H1 (cell line): ENCODE results near the gene CD300A. TPM values are rescaled to one million over a fixed set of nuclear protein-coding genes. Genes with fewer than 3 reads are reported as not detected.

Source experiments
- CHD7 ChIP-seq: fragments of 300-600 bp; sonication (generic); IDR thresholded peaks from 2 replicates; pipeline ENCODE4 v1.7.1; 2012; ENCODE audit warnings: low read length, moderate library complexity, mild to moderate bottlenecking, inconsistent platforms; ENCODE audit not compliant: insufficient replicate concordance
- CTCF ChIP-seq, 3 experiments: IDR thresholded peaks; 1 replicate in 2 of 3; 2 replicates in 1 of 3; pipeline versions ENCODE4 v1.5.1 to v1.6.1; 2011; ENCODE audit warnings: low read length in 3 of 3, mild to moderate bottlenecking in 3 of 3, inconsistent platforms in 2 of 3, low read depth in 1 of 3, moderate library complexity in 1 of 3; ENCODE audit not compliant: insufficient read depth in 1 of 3; ENCODE audit errors: control extremely low read depth in 1 of 3
- RNF2 ChIP-seq: fragments of 200-900, 300-1000 bp; sonication (generic); IDR thresholded peaks from 2 replicates; pipeline ENCODE4 v1.7.1; 2016; ENCODE audit warnings: borderline replicate concordance, low read depth, mild to moderate bottlenecking, antibody characterized with exemption, low read length; ENCODE audit not compliant: poor library complexity, severe bottlenecking; ENCODE audit errors: missing control alignments
- SIRT6 ChIP-seq: IDR thresholded peaks from one replicate; pipeline ENCODE4 v1.7.1; 2012; ENCODE audit warnings: low read length, inconsistent platforms
- SRF ChIP-seq: IDR thresholded peaks from 2 replicates; pipeline ENCODE4 v1.6.1; 2011; ENCODE audit warnings: mild to moderate bottlenecking, low read depth, low read length, moderate library complexity
- SUZ12 ChIP-seq: fragments of 200-600 bp; sonication (generic); IDR thresholded peaks from 2 replicates; pipeline ENCODE4 v1.6.1; 2012; ENCODE audit warnings: mild to moderate bottlenecking, inconsistent platforms, low read length, moderate library complexity, mixed read lengths
- ZNF274 ChIP-seq: IDR thresholded peaks from 2 replicates; pipeline ENCODE4 v1.7.0; 2012; ENCODE audit warnings: low read length, borderline replicate concordance; ENCODE audit errors: extremely low read depth
- polyA plus RNA-seq, 7 experiments: library from polyadenylated mRNA; depleted of rRNA in 3 of 7; stranded (reverse) in 5 of 7; unstranded in 2 of 7; fragments of >200 nt in 5 of 7; fragments of 200-250 nt in 2 of 7; gene quantifications; 1 replicate in 5 of 7; 2 replicates in 1 of 7; 4 replicates in 1 of 7; pipeline versions ENCODE4 v1.2.1 to v1.2.3, GENCODE V29; 2011 to 2013; ENCODE audit warnings: missing spikeins in 2 of 7, mixed read lengths in 2 of 7
- total RNA-seq: library from RNA; stranded (reverse); fragmentation: NEBNext Ultra II Directional; extraction: Animal tissue kit (Norgen Biotek cat#: 25700); gene quantifications from 2 replicates; pipeline ENCODE4 v1.2.1, GENCODE V29; 2021
- TF ChIP-seq, protein P1 (sequence below): IDR thresholded peaks from 2 replicates; pipeline ENCODE4 v1.6.1; 2012; ENCODE audit warnings: inconsistent platforms

The CD300A gene
- total and polyA plus RNA-seq, 2 of the 8 experiments (the other 6 are each of a cell fraction or from before 2014, with no cell fraction given) = 0.52 to 1.3 TPM

DNA sequence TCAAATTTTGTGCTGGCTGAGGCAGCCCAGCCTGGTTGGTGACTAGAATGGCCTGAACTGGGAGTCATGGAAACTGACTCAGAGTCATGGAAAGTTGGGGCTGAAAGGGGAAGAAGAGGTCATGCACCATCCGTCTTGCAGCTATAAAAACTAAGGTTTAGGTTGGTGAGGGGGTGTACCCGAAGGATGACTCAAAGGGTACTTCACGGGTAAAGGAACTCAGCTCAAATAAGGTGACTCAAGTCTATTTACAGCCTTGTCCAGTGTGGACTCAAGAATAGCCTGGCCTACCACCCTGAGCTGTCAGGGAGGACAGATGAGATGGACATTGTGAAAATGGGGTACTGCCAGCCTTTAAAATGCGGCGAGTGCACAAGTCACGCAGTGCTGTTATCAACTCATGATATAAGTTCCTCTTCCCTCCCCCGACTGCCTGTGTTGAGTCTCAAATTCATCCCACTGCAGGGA lies 46.2 kb downstream of the CD300A start (continued):
- TF ChIP-seq CHD7 (no peak), SRF (no peak), SUZ12 (no peak), CTCF (IDR thresholded peaks at IDR 0.05; ENCODE audit: control extremely low read depth in 1 of 3, insufficient read depth in 1 of 3, low read depth in 1 of 3, low read length in 3 of 3) (no peak), ZNF274 (no peak), RNF2 (no peak), SIRT6 (no peak)
- TF ChIP-seq, protein P1, sequence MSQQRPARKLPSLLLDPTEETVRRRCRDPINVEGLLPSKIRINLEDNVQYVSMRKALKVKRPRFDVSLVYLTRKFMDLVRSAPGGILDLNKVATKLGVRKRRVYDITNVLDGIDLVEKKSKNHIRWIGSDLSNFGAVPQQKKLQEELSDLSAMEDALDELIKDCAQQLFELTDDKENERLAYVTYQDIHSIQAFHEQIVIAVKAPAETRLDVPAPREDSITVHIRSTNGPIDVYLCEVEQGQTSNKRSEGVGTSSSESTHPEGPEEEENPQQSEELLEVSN = no peak
